ENCODE data around the gene ZNF98.

Gene ZNF98

DNA sequence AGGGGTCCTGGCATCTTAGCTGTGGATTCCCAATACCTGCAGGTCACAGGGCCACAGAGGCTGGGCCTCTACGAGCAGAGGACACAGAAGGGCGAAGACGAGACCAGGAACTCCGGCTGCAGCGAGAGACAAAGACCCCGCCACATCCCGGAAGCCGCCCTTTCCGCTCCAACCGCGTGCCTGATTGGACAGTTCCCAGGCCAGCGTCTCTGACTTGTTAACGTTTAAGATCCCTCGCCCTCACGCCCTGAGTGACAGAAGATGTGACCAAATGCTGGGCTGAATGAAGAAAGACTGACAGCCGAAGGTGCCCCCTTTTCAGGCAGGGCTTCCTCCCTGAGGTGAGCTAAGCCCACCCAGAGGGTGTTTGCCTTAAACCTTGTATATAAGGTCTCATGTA is at the start of gene ZNF98:
Gene ZNF98, minus strand, starts transcription at position 136 of the 400 bp plus-strand sequence. Its CDS starts 122 bp downstream, at position 14.
- DNase-seq (ENCODE audit: low spot score): no peak

DNA sequence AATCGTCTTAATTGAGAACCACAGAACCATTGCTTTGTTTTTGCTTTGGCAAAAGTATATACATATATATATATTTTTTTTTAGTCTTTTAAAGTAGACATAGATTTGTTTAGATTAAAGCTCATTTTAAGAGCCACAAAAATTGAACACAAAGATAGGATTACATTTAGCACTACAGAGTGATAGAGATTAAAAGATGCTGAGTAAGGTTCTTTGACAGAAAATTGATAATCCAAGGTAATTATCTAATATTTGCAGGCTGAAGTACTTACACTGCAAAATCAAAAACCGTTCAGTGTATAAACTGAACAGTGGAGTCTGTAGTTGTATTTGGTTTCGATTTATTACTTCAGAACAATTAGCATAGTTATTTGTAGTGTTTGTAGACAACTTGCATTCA is 24.5 kb upstream of the ZNF98 start:
- no peak for DNase-seq (ENCODE audit: low spot score)

DNA sequence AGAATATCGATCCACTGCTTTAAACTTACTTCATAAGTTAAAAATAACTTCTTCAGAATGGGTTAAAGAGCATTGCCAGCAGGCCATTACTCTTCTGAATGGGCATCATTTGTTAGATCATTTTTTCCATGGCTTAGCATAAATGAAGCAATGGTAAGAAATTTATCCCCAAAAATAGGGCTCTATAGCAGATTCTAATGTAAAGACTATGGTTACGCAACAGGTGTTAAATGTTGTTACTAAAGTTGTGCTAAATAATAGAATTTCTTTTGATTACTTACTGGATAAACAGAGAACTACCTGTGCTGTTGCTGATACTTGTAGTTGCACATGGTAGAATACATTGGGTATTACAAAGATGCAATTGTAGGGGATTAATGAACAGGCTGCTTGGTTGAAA is 15.9 kb upstream of the ZNF98 start:
- DNase-seq (ENCODE audit: low spot score): no peak

DNA sequence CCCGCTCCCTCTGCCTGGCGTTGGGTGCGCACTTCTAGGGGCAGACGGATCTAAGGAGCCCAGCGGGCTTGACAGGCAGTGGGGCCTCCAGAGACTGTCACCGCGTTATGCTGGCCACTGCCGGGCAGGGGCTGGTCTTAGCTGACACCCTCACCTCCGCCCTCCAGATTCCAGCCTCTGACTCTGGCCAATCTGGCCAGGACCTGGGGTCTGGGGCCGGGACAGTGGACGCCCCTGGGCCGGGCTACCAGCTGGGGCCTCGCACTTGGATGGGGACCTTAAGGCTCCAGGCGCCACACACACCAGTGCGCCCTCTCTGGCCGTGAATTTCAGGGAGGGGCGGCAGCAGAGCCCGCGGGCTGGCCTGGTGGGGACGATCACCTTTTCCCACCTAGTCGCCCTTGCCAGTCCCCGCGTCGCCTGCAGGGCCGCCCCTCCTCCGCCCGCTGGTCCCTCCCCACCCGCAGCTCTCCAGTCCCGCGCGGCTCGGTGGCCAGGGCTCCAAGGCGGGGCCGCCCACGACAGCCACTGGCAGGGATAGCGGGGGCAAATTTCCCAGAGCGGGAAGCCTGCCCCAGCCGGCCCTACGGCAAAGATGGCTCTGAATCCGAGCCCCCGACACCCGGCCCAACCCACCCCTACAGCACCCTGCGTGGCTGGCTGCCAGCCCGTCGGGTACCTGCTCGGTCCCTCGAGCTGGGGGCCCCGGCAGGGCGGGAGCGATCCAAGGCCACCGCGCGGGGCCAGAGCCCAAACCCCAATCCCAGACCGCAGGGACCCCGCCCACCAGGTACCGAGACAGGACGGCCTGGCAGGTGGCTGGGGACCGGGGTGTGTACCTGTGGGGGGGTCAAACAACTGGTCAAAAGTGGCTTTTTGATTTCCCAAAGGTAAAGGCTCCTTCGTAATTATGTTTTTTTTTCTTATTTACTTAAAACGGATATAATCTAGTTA is 6.1 kb upstream of the ZNF98 start:
- DNase-seq (ENCODE audit: low spot score): no peak

DNA sequence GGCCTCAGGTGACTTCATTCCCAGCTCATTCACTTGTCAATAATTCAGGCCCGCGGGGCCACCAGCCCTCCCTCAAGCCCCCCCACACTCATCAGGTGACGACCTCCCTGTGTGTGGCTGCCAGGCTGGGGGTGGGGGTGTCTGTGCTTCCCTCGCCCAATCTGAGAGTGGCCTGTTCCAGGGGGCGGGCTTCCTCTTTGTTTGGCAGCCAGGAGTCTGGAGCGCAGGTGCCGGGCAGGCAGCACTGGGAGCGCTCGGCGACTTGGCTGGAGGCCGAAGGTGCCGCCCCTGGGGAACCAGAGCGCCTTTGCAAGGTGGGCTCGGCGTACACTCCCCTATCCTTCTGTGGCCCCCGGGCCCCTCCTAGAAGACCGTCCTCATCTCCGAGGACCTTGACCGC is 5.4 kb upstream of the ZNF98 start:
- DNase-seq (ENCODE audit: low spot score): no peak

DNA sequence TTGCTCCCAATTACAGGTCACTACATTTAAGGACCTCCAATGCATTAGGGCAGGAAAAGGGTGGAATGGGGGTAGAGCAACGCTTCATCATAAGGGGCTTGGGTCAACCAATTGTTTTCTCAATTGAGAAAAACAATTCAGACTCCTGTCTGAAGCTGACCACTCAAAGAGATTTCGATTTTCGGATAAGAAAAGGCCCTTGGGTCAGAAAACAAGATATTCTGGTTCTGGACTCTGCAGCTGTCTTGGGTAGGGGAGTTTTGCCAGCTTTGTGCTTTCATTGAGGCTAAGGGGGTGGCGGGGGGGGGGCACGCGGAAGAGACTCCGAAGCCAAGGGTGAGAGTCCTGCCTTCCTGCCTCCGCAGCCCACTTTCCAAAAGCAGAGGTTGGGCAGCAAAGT is 4.8 kb upstream of the ZNF98 start:
- no peak for DNase-seq (ENCODE audit: low spot score)

DNA sequence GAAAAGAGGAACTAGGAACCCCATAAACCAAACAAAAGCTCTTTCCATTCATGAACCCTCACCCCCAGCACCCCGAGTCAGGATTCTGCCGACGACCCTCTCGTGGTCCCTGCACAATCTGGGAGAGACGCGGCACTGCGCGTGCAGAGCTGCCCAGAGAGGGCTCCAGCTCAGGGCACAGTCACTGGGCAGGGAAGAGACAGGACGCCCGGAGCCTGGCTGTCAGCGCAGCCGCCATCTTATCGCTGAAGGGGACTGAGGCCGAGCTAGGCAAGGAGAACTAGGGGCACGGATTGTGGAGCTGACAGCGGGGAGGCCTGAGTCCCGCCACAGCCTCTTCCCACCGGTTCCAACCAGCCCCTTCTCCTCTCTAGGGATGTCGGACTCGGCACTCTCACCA is 349 bp downstream of the ZNF98 start:
- DNase-seq (ENCODE audit: low spot score): no peak

DNA sequence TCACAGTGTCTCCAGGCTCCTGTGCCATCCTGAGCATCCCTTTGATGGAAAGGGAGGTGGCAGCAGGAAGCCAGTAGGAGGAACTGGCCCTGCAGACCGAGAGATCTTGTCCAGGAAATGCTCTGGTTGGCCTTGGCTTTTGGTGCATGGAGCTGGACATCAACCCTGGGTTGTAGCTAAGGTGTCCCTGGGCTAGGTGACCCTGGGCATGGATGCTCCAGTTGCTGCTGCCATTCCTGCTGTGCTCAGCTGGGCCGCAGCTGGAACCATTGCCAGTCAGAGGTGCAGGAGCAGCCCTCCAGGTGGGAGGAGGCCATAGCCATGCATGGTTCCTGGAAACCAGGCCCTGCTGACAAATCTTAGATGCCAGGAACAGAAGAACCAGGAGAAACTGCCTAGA is 67.5 kb downstream of the ZNF98 start:
- no peak for DNase-seq (ENCODE audit: low spot score)

Data from COLO829 (cell line).